ENCODE measurements around the gene WDR4.

- TF ChIP-seq ATF6 (CRISPR knock-in tag; IDR thresholded peaks at IDR 0.05) (no peak), CTCF (IDR thresholded peaks at IDR 0.05) (no peak), FOXJ3 (CRISPR knock-in tag; IDR thresholded peaks at IDR 0.05; ENCODE audit: borderline replicate concordance) (no peak), ARID4B (CRISPR knock-in tag; IDR thresholded peaks at IDR 0.05; ENCODE audit: borderline replicate concordance) (no peak), ZNF396 (CRISPR knock-in tag; IDR thresholded peaks at IDR 0.05; ENCODE audit: borderline replicate concordance) (no peak), ZNF232 (CRISPR knock-in tag; IDR thresholded peaks at IDR 0.05) (no peak), ZNF219 (CRISPR knock-in tag; IDR thresholded peaks at IDR 0.05; ENCODE audit: borderline replicate concordance) (no peak), FOXK1 (CRISPR knock-in tag; IDR thresholded peaks at IDR 0.05) (no peak), ZNF263 (CRISPR knock-in tag; IDR thresholded peaks at IDR 0.05; ENCODE audit: low read depth) (no peak), MLX (CRISPR knock-in tag; IDR thresholded peaks at IDR 0.05) (no peak), ELF4 (CRISPR knock-in tag; IDR thresholded peaks at IDR 0.05; ENCODE audit: low read depth) (no peak)
Measured at GRCh38 chr21:42862774-42863503, 16.4 kb downstream of the WDR4 start.
